BE2C (cell line): ENCODE results near the gene SLC43A1.

ENCODE experiments used
- DNase-seq: peaks from one replicate; pipeline ENCODE4 v3.0.0-alpha.2; 2020
- H3K27me3 ChIP-seq: fragments of 250-450 bp; sonication (Bioruptor Pico); 2 replicates; pipeline ENCODE4 v1.5.1; 2020; ENCODE audit warnings: mild to moderate bottlenecking
- H3K36me3 ChIP-seq: fragments of 250-450 bp; sonication (Bioruptor Pico); 2 replicates; pipeline ENCODE4 v1.5.1; 2020; ENCODE audit warnings: mild to moderate bottlenecking
- H3K4me1 ChIP-seq: fragments of 250-450 bp; sonication (Bioruptor Pico); 2 replicates; pipeline ENCODE4 v1.5.1; 2020
- H3K4me3 ChIP-seq: 2 replicates; pipeline ENCODE4 v1.5.1; 2011; ENCODE audit warnings: low read depth, low read length
- H3K9me3 ChIP-seq: fragments of 250-450 bp; sonication (Bioruptor Pico); 2 replicates; pipeline ENCODE4 v1.5.1; 2020
- CTCF ChIP-seq: IDR thresholded peaks from 2 replicates; pipeline ENCODE4 v1.5.1; 2012; ENCODE audit warnings: mild to moderate bottlenecking, low read depth, low read length

SLC43A1 gene

DNA sequence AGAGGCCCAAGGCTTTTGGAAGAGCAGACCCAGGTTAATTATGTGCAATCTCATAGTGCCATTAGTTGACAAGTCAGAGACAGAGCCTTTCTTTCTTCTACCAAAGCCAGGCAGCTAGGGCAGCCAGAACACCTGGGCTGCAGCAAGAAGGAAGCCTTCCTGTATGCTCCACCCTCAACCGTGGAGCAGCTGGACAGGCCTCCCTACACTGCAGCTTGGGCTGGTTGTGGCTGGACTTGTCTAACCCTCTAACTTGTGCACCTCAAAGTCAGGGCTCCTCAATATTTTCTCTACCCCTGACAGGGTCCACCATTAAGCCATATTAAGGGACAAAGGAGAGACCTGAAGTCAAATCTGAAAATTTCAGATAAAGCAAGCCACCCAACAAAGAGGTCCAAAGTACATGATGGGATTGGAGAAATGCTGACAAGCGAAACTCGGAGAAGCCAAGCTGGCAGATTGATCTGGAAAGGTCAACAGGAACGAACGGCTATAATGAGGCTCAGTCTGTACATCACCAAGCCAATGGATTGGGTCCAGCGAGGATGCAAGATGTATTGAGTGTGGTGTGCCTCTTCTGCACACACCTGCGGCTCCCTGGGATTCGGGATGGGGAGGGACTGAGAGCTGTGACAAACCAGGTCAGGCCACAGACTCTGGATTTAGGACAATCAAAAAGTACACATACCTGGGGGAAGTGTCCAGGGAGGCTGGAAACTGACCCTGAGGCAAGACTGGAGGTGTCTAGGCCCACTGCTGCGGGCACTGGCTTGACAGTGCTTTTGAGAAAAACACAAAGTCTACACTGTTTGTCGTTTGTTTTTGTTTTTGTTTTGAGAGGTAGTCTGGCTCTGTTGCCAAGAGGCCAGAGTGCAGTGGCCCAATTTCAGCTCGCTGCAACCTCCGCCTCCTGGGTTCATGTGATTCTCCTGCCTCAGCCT, 76.9 kb downstream of the SLC43A1 start:
- Histone ChIP-seq H3K27me3 (no peaks in the 10 kb centered on the region), H3K4me1 (no peaks in the 10 kb centered on the region), H3K9me3 (no peaks in the 10 kb centered on the region), H3K4me3 (no peak overlapping the region), H3K36me3 (no peaks in the 10 kb centered on the region)
- TF ChIP-seq CTCF = no peak
- no peak for DNase-seq

DNA sequence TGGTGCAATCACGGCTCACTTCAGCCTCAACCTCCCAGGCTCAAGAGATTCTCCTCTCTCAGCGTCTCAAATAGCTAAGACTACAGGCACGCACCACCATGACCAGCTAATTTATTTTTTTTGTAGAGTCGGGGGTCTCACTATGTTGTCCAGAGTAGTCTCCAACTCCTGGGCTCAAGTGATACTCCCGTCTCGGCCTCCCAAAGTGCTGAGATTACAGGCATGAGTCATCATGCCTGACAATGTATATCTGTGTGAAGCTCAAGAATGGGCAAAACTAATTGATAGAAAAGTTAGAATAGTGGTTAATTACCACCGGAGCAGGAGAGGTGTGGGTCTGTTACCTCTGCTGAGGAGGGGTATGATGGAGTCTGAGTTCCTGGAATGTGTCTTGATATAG, 79.5 kb downstream of the SLC43A1 start:
- Histone ChIP-seq H3K4me3 (no peak overlapping the region), H3K36me3 (no peaks in the 10 kb centered on the region), H3K4me1 (no peaks in the 10 kb centered on the region), H3K27me3 (no peaks in the 10 kb centered on the region), H3K9me3 (no peaks in the 10 kb centered on the region)
- TF ChIP-seq CTCF = no peak
- no peak for DNase-seq

- DNase-seq = no peak
- Histone ChIP-seq H3K27me3 (no peaks in the 10 kb centered on the region), H3K9me3 (no peaks in the 10 kb centered on the region), H3K36me3 (no peaks in the 10 kb centered on the region), H3K4me1 (no peaks in the 10 kb centered on the region), H3K4me3 (no peak overlapping the region)
- TF ChIP-seq CTCF = no peak
These were observed 80.6 kb downstream of the SLC43A1 start for GRCh38 chr11:57434640-57435546.
